IMR-90 (cell line): ENCODE data around the gene P2RY14. TPM values are rescaled to one million over a fixed set of nuclear protein-coding genes. Genes with fewer than 3 reads are reported as not detected.

Experiments used
- ATAC-seq: fragments of 200-7000 bp; cut with Tn5 transposase; 2 replicates; pipeline ENCODE4 v1.9.1; 2020; ENCODE audit warnings: low read depth, mild to moderate bottlenecking, moderate library complexity
- BruUV-seq: library from RNA; stranded (reverse); fragments of 400-500 nt; replicated peaks from 2 replicates; lab custom pipeline; 2021; lab: Mats Ljungman, UMichigan
- CTCF ChIA-PET: fragments of 300-600 bp; formaldehyde crosslinking; extraction: SDS; loops from one replicate; lab custom pipeline; 2021; ENCODE audit warnings: antibody characterized with exemption; lab: Yijun Ruan, JAX
- POLR2A ChIA-PET: fragments of 300-600 bp; sonication (Branson Sonifier 250); formaldehyde crosslinking; loops from one replicate; lab custom pipeline; 2022; ENCODE audit warnings: antibody characterized with exemption; ENCODE audit not compliant: unreplicated experiment; lab: Charles Lee
- DNase-seq: peaks from one replicate; pipeline ENCODE4 v3.0.0; 2013
- H2AFZ ChIP-seq: replicated peaks from 2 replicates; pipeline ENCODE3; 2013; ENCODE audit warnings: low read length, mild to moderate bottlenecking; ENCODE audit not compliant: poor library complexity
- H2AK5ac ChIP-seq: 2 replicates; pipeline ENCODE4 v1.6.1; 2013; ENCODE audit warnings: low read depth, low read length, inconsistent platforms
- H2AK9ac ChIP-seq: replicated peaks from 2 replicates; pipeline ENCODE3; 2013; ENCODE audit warnings: mild to moderate bottlenecking, low read depth, low read length, moderate library complexity; ENCODE audit not compliant: poor library complexity
- H2BK120ac ChIP-seq: 2 replicates; pipeline ENCODE4 v1.6.1; 2013; ENCODE audit warnings: low read depth, low read length, inconsistent platforms
- H2BK15ac ChIP-seq: 3 replicates; pipeline ENCODE4 v1.6.1; 2013; ENCODE audit warnings: low read depth, low read length, inconsistent platforms
- H2BK20ac ChIP-seq: 2 replicates; pipeline ENCODE4 v1.6.1; 2013; ENCODE audit warnings: low read depth, mild to moderate bottlenecking, inconsistent platforms, low read length, moderate library complexity
- H2BK5ac ChIP-seq: 2 replicates; pipeline ENCODE4 v1.6.1; 2013; ENCODE audit warnings: mild to moderate bottlenecking, low read depth, low read length, inconsistent platforms; ENCODE audit not compliant: poor library complexity, severe bottlenecking
- H3K14ac ChIP-seq: replicated peaks from 2 replicates; pipeline ENCODE4 v1.6.1; 2013; ENCODE audit warnings: low read depth, low read length, inconsistent platforms
- H3K18ac ChIP-seq: 2 replicates; pipeline ENCODE4 v1.6.1; 2013; ENCODE audit warnings: low read depth, low read length, control low read depth
- H3K23ac ChIP-seq: 2 replicates; pipeline ENCODE4 v1.6.1; 2013; ENCODE audit warnings: low read depth, low read length, inconsistent platforms
- H3K27ac ChIP-seq: 2 replicates; pipeline ENCODE4 v1.5.1; 2013; ENCODE audit warnings: mild to moderate bottlenecking, control low read depth, low read length; ENCODE audit not compliant: insufficient read depth
- H3K27me3 ChIP-seq: 2 replicates; pipeline ENCODE4 v1.6.1; 2013; ENCODE audit warnings: low read length; ENCODE audit not compliant: control insufficient read depth, insufficient read depth
- H3K36me3 ChIP-seq: 2 replicates; pipeline ENCODE4 v1.6.1; 2013; ENCODE audit warnings: low read length, mixed read lengths; ENCODE audit not compliant: control insufficient read depth, insufficient read depth
- H3K4ac ChIP-seq: 2 replicates; pipeline ENCODE4 v1.6.1; 2013; ENCODE audit warnings: low read depth, low read length, inconsistent platforms
- H3K4me1 ChIP-seq: 2 replicates; pipeline ENCODE4 v1.6.1; 2013; ENCODE audit warnings: low read length, mixed read lengths; ENCODE audit not compliant: control insufficient read depth, insufficient read depth
- H3K4me2 ChIP-seq: 2 replicates; pipeline ENCODE4 v1.6.1; 2013; ENCODE audit warnings: low read depth, mild to moderate bottlenecking, control low read depth, low read length, moderate library complexity
- H3K4me3 ChIP-seq: 2 replicates; pipeline ENCODE4 v1.5.1; 2013; ENCODE audit warnings: low read depth, mild to moderate bottlenecking, control low read depth, low read length, moderate library complexity; ENCODE audit not compliant: insufficient read depth
- H3K56ac ChIP-seq: 2 replicates; pipeline ENCODE4 v1.6.1; 2013; ENCODE audit warnings: low read length, inconsistent platforms; ENCODE audit not compliant: insufficient read depth; ENCODE audit errors: extremely low read depth
- H3K79me1 ChIP-seq, 2 experiments: 2 replicates each; pipeline ENCODE4 v1.6.1; 2013; ENCODE audit warnings: low read length in 2 of 2, inconsistent platforms in 1 of 2, low read depth in 1 of 2
- H3K9ac ChIP-seq: 2 replicates; pipeline ENCODE4 v1.6.1; 2013; ENCODE audit warnings: low read depth, low read length, control low read depth
- H3K9me1 ChIP-seq: 2 replicates; pipeline ENCODE4 v1.6.1; 2013; ENCODE audit warnings: low read length, inconsistent platforms; ENCODE audit not compliant: insufficient read depth
- H3K9me3 ChIP-seq: 2 replicates; pipeline ENCODE4 v1.6.1; 2013; ENCODE audit warnings: low read length; ENCODE audit not compliant: control insufficient read depth, insufficient read depth
- H4K20me1 ChIP-seq: 2 replicates; pipeline ENCODE4 v1.6.1; 2013; ENCODE audit warnings: low read length, inconsistent platforms; ENCODE audit not compliant: insufficient read depth
- H4K5ac ChIP-seq: 2 replicates; pipeline ENCODE4 v1.6.1; 2013; ENCODE audit warnings: mild to moderate bottlenecking, low read depth, low read length, control low read depth
- H4K8ac ChIP-seq, 2 experiments: 2 replicates each; pipeline ENCODE4 v1.6.1; 2013; ENCODE audit warnings: low read depth in 2 of 2, low read length in 2 of 2, control low read depth in 1 of 2, inconsistent platforms in 1 of 2
- H4K91ac ChIP-seq: 2 replicates; pipeline ENCODE4 v1.6.1; 2013; ENCODE audit warnings: low read depth, low read length, inconsistent platforms; ENCODE audit not compliant: insufficient read depth
- POLR2A ChIP-seq: IDR thresholded peaks from 2 replicates; pipeline ENCODE4 v1.6.1; 2012; ENCODE audit warnings: mild to moderate bottlenecking, low read depth, low read length
- WGBS, 2 experiments: methylation state at CpG; one replicate each; pipeline versions ENCODE4 v1.1.5 to v1.1.7; 2013; ENCODE audit warnings: missing lambda C conversion rate in 2 of 2; ENCODE audit not compliant: insufficient read length in 1 of 2; ENCODE audit errors: extremely low coverage in 2 of 2; 5-methylcytosine and 5-hydroxymethylcytosine counted together
- dilution Hi-C: fragments of 300-500 bp; cut with HindIII; formaldehyde crosslinking; loops from one replicate; pipeline ENCODE4 v1.14.3; 2018; ENCODE audit warnings: low sequenced_read_pairs; ENCODE audit not compliant: unreplicated experiment
- in situ Hi-C: fragments of 300-500 bp; cut with MboI; formaldehyde crosslinking; loops from 3 replicates; pipeline ENCODE4 v1.14.3; 2019; ENCODE audit warnings: low sequenced_read_pairs, inconsistent platforms, mixed read lengths
- intact Hi-C: fragments of 100-400 bp; cut with micrococcal nuclease; formaldehyde crosslinking; loops from 2 replicates; pipeline ENCODE4 v1.10.0; 2022
- polyA plus RNA-seq, 3 experiments: library from polyadenylated mRNA; depleted of rRNA; stranded (reverse); fragments of >200 nt; gene quantifications; 2 replicates each; pipeline ENCODE4 v1.2.3, GENCODE V29; 2012; ENCODE audit warnings: low replicate concordance in 1 of 3
- total RNA-seq: library from RNA; depleted of rRNA; stranded (reverse); fragments of >200 nt; gene quantifications from 2 replicates; pipeline ENCODE4 v1.2.3, GENCODE V29; 2012

P2RY14 gene
- total and polyA plus RNA-seq, 2 of the 4 experiments (the other 2 are of a cell fraction): not detected

DNA sequence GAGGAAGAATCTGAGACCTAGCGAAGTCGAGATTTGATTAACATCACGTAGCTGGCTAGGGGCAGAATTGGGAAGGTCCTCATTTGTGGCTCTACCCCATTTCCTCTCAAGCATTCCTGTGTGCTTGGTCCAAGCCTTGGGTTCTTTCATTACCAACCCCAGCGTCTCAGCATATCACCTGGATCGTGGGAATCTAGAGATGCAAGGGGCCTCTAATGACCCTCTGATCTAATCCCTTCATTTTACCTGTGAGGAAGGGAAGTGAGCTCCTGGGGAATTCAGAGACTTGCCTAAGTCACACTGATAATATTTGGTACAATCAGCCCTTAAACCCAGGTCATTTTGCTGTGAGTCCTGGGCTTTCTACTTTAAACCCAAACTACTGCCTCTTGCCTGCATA, 36.3 kb upstream of the P2RY14 start:
- no peak overlapping the region for H2BK5ac ChIP-seq
- no peak overlapping the region for H4K91ac ChIP-seq
- intact Hi-C loops (no loop called here), in situ Hi-C loops (no loop called here), dilution Hi-C loops (no loop called here)
- no peak overlapping the region for H2AFZ ChIP-seq
- 0 out of 2 replicates have a peak overlapping the region, but pooled peaks have one; percentile 33 for H2BK120ac ChIP-seq
- peak overlapping the region; percentile 56; the same call in 1 of the 2 replicates for H2BK20ac ChIP-seq
- no peaks in the 10 kb centered on the region for H3K36me3 ChIP-seq
- no peak overlapping the region for H3K9ac ChIP-seq
- POLR2A ChIA-PET: no interaction called here
- no peak overlapping the region for H3K27ac ChIP-seq
- H3K4me2 ChIP-seq: no peak overlapping the region
- H3K18ac ChIP-seq: no peak overlapping the region
- no TSS peak for BruUV-seq
- no peak for DNase-seq
- peak overlapping the region; percentile 39; the same call in 1 of the 2 replicates for H3K14ac ChIP-seq
- peaks cover 5% of the 10 kb centered on the region for H3K9me3 ChIP-seq
- no peak overlapping the region for H2AK5ac ChIP-seq
- no peaks in the 10 kb centered on the region for H4K20me1 ChIP-seq
- no peak overlapping the region for H3K4me3 ChIP-seq
- H4K8ac ChIP-seq: no peak overlapping the region
- H3K79me1 ChIP-seq: no peaks in the 10 kb centered on the region
- no peak for ATAC-seq
- CTCF ChIA-PET: no interaction called here
- TF ChIP-seq POLR2A: no peak
- H3K9me1 ChIP-seq: peaks cover 6% of the 10 kb centered on the region; the same call in 1 of the 2 replicates
- H3K56ac ChIP-seq: no peak overlapping the region
- no peak overlapping the region; the same call in 2 of the 3 replicates for H2BK15ac ChIP-seq
- no peak overlapping the region for H3K4ac ChIP-seq
- H2AK9ac ChIP-seq: no peak overlapping the region
- no CpG with 5 or more reads among the region's 5 CpGs for WGBS, 2 experiments
- peaks cover 6% of the 10 kb centered on the region for H3K4me1 ChIP-seq
- no peaks in the 10 kb centered on the region for H3K27me3 ChIP-seq
- no peak overlapping the region for H4K5ac ChIP-seq
- H3K23ac ChIP-seq: no peak overlapping the region
